CD4-positive, alpha-beta T cell treated with Interleukin-15 for 4 hours (primary cell): ENCODE results near the gene NPC1L1.
"Not testable (repeated sequence)": the region's sequence is repeated elsewhere in the genome, so short reads cannot be mapped to it uniquely, and the experiment has no call there.

Source experiments
- DNase-seq: peaks from one replicate; pipeline ENCODE4 v3.0.0-alpha.2; 2020; ENCODE audit warnings: low spot score

NPC1L1 gene

GRCh38 chr7:44565795-44566559, 24.8 kb upstream of the NPC1L1 start:
- no peak for DNase-seq

DNA sequence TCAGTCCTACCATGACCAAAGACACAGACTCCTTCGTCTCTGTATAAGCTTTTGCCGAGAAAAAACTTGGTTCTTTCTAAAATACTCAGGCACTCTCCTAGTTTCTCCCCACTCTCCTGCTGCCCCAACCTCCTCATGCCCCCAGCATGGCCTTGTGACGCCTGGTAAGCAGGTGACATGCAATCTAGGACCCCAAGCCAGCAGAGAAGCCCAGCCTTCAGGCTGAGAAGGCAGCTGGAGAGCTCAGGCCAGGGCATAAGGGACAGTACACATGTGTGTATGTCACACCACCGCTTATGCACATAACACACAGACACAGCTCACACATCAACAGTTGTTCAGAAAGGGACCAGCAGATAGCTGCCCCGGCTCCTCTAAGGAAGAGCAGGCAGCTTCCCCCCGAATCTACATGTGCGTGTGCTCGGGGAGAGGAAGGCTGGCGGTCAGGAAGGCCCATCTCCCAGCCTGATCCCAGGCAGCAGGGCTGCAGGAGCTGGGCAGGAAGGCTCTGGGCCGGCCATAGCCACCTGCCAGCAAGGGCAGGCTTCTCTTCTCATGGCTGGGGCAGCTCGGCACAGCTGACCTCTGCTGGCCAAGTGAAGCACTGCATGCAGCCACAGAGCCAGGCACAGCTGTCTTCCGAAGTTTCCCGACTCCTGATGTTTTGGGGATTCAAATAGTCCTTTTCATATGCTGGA, 24.1 kb upstream of the NPC1L1 start:
- DNase-seq, result peak; percentile 60

DNA sequence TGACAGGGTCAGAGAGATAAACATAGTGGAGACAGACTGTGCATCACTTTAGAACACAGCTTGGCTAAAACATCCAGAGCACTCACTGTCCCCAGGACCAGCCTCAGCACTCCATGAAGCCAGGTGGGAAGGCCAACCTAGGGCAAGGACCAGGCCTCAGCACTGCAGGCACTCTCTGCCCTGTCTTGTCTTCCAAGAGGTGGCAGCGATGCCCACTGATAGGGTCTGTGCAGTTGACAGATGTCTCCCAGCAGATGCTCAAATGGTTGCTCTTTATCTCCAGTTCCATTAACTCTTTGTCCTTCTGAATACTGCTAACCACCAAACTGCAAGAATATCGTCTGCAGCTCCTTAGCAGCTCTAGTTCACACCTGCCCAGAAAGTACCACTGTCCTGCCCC, 23.5 kb upstream of the NPC1L1 start:
- DNase-seq, result no peak

- no peak for DNase-seq
Measured at GRCh38 chr7:44563171-44563679, 22.1 kb upstream of the NPC1L1 start.

- DNase-seq, result not testable (repeated sequence)
Measured at GRCh38 chr7:44562622-44562962, 21.5 kb upstream of the NPC1L1 start.

GRCh38 chr7:44561962-44562621, 21.0 kb upstream of the NPC1L1 start:
- no peak for DNase-seq

DNA sequence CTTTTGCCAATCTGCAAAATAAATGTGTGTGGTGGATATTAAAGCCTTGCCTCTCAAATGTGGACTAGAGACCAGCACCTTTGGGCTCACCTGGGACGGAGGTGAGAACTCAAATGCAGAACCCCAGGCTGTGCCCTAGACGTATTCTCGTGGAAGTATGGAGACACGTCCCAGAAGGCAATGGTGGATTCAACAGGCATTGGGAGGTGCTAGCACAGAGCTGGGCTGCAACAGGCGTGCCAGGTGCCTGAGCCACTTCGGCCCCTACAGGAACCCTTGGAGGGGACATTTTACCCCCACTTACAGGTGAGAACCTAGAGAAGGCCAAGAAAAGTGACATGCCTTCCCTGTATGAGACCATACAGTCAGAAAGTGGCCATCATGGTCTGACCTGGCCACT, 20.4 kb upstream of the NPC1L1 start:
- DNase-seq, result no peak

DNA sequence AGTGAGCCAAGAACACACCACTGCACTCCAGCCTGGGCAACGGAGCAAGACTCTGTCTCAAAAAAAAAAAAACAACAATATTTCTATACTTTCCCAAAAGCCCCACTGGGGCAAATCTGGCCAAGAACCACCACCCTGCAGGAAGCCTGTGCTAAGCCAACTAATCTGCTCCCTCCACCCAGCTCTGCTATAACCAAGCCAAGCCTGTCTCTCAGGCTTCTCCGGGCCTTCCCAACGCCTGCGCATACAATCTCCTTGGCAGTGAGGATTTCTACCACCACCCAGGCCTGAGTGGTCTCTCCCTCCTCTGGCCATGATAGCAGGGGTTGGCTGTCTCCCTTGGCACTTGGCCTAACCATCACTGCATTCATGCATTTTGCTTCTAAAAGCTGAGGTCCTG, 18.4 kb upstream of the NPC1L1 start:
- no peak for DNase-seq

DNA sequence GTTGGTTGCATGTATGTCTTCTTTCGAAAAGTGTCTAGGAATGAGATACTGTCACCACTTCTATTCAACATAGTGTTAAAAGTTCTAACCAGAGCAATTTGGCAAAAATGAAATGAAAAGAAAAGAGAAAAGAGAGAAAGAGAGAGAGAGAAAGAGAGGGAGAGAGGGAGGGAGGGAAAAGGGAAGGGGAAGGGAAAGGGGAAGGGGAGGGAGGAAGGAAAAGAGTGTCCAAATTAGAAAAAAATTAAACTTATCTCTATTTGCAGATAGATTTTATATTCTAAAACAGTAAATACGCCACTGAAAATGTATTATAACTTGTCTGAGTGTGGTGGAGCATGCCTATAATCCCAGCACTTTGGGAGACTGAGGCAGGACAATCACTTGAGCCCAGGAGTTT, 16.4 kb upstream of the NPC1L1 start:
- no peak for DNase-seq

DNA sequence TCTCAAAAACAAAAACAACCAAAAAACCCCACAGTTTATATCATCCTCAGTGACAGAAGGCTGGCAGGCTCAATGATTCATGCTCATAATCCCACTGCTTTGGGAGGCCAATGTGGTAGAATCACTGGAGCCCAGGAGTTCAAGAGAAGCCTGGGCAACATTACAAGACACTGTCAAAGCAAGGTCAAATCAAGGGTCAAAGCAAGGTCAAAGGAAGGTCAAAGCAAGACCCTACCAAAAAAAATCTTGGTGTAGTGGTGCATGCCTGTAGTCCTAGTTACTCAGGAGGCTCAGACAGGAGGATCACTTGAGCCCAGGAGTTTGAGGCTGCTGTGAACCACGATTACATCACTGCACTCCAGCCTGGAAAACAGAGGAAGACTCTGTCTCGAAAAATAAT, 14.2 kb upstream of the NPC1L1 start:
- DNase-seq, result no peak

DNA sequence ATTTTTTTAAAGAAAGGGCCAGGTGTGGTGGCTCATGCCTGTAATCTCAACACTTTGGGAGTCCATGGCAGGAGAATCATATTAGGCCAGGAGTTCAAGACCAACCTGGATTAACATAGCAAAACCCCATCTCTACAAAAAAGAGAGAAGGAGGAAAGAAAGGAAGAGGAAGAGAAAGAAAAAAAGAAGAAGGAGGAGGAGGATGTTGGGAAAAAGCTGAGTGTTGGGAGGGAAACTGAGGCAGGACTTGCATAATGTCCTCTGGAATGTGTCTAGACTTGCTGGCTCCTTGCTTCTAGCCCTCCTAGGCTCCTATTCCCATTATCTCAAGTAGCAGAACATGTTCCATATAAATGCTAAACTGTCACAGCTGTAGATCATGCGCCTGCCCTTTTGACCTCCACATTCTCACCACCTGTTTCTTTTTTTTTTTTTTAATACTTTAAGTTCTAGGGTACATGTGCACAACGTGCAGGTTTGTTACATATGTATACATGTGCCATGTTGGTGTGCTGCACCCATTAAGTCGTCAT, 11.4 kb upstream of the NPC1L1 start:
- DNase-seq, result not testable (repeated sequence)

GRCh38 chr7:44549457-44549856, 8.3 kb upstream of the NPC1L1 start:
- DNase-seq, result no peak

GRCh38 chr7:44548893-44549292, 7.8 kb upstream of the NPC1L1 start:
- DNase-seq, result no peak

- no peak for DNase-seq
Measured at GRCh38 chr7:44547536-44548231, 6.6 kb upstream of the NPC1L1 start.

- DNase-seq, result no peak
Measured at GRCh38 chr7:44541876-44542610, 913 bp upstream of the NPC1L1 start.

GRCh38 chr7:44540592-44541027, 520 bp downstream of the NPC1L1 start:
- no peak for DNase-seq

DNA sequence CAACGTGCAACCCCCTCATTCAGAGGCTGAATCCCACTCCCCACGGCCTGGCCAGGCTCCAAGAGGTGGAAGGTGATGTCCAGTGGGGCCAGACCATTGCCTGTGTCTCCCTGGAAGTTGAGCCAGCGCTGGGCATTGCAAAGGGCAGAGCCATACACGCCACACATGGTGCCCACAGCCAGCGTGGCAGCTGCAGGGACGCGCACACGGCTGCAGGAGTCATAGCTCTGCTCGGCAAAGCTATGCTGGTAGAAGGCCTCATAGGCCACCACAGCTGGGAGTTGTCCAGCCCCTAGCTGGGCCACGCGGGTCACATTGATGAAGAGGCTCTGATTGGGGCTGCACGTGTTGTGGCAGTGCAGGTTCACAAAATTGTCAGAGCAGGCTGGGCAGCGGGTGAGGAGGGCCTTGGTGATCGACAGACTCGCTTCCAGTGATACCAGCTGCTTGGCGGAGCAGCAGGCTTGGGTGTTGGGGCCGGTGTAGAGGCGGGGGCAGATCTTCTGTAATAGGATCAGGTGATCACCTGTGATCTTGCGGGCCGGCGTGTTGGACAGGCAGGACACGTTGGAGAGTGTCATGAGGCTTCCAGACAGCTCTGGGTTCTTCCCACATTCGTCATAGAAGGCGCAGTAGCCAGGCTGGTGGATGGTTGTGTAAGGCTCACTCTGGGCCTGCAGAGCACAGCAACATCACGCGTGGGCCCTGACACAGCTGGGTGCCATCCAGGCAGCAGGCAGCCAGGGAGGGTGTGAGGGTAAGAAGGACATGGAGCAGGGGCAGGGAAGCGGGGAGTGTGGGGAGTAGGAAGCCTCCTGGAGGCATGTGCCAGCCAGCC, 1.2 kb downstream of the NPC1L1 start:
- DNase-seq, result no peak

DNA sequence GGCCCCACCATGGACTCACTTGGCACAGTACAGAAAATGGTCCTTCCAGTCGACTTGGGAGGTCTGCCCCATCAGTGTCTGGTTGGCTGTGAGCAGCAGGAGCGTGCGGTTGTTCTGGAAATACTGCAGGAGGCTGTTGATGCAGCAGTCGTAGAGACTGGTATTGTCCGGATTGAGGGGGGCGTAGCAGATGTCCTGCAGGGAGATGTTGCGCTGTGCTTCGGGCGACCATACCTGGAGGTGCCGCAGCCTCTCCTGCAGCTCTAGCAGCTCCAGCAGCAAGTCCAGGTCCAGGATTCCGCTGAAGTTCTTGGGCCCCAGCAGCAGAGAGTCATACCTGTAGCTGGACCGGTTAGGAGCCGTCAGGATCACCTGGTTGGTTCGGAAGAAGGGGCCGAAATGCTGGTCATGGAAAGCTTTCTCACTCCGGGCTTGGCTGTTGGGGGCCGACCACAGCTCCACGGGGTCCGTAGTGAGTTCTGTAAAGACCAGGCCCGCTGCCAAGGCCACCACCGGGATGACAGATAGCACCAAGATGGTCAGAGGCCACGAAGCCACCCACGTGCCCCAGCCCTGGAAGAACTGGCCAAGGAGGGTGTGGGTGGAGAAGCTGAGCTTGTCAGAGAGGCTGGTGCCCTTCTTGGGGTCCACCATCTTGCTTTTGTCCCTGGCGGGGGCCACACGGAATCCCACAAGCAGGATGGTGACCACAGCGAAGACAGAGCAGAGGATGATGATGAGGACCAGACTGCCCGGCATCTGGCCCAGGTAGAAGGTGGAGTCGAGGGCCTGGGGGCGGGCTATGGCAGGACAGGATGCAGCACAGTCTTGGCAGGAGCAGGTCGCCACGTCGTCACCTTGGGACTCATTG, 2.1 kb downstream of the NPC1L1 start:
- no peak for DNase-seq

DNA sequence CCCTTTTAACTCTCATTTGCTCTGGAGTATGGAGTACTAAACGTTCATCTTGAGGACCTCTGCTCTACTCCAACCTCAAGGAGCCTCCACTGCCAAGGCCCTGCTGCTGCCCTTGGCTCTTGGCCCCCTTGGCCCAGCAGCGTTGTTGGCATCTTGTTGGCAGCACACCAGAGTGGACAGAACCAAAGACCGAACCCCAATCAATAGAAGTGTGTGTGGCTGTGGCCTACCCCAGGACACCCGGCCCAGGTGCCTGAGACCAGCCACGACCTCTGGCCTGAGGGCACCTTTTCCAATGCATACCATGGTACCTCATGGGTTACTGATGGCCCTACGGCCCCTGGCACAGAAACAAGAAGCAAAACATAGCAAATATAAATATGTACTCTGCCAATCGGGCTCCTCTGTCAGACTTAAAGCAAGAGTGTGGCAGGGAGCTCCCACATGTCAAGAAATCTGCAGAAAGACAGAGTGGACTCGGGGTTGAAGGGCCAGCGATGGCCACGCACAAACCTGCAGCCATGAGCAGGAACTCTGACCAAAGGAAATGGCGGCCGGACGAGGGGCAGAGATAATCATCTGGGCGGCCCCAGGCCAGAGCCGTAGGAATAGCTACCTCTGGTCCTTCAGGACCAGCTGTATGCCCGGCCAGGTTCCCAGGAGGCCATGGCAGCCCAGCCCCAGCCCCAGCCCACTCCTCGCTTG, 2.9 kb downstream of the NPC1L1 start:
- DNase-seq, result no peak
